Endothelial cell of umbilical vein (primary cell): ENCODE measurements around the gene TMC6. TPM values are rescaled to one million over a fixed set of nuclear protein-coding genes. Genes with fewer than 3 reads are reported as not detected.

Experiments used
- BruUV-seq: library from RNA; stranded (reverse); fragments of 400-500 nt; replicated peaks from 2 replicates; lab custom pipeline; 2021; lab: Mats Ljungman, UMichigan
- CTCF ChIA-PET: fragments of 300-600, 350-600 bp; sonication (Branson Sonifier 250); formaldehyde crosslinking; loops from one replicate; lab custom pipeline; 2021; ENCODE audit warnings: antibody characterized with exemption, inconsistent platforms; lab: Charles Lee
- POLR2A ChIA-PET: fragments of 300-600, 350-600 bp; sonication (Branson Sonifier 250); formaldehyde crosslinking; loops from one replicate; lab custom pipeline; 2021; ENCODE audit warnings: antibody characterized with exemption, inconsistent platforms; lab: Charles Lee
- DNase-seq: peaks from one replicate; pipeline ENCODE4 v3.0.0-alpha.2; 2011; ENCODE audit warnings: low read depth, low spot score
- FAIRE-seq: peaks from 2 replicates; lab custom pipeline; 2011; peaks lifted over from hg19 to GRCh38; lab: Jason Lieb, UNC
- H2AFZ ChIP-seq: 2 replicates; pipeline ENCODE4 v1.6.0; 2012; ENCODE audit warnings: low read depth, low read length, control low read depth, inconsistent platforms
- H3K27ac ChIP-seq: 2 replicates; pipeline ENCODE4 v1.5.1; 2011; ENCODE audit warnings: low read depth, mild to moderate bottlenecking, control low read depth, low read length, moderate library complexity; ENCODE audit not compliant: insufficient read depth
- H3K27me3 ChIP-seq, 2 experiments: 2 replicates each; pipeline versions ENCODE4 v1.6.0 to v1.6.1; 2011; ENCODE audit warnings: low read length in 2 of 2, mixed read lengths in 1 of 2; ENCODE audit not compliant: control insufficient read depth in 2 of 2, insufficient read depth in 2 of 2
- H3K36me3 ChIP-seq, 2 experiments: 2 replicates in 1 of 2; 3 replicates in 1 of 2; pipeline ENCODE4 v1.5.1; 2011; ENCODE audit warnings: low read length in 2 of 2, mild to moderate bottlenecking in 1 of 2, moderate library complexity in 1 of 2; ENCODE audit not compliant: control insufficient read depth in 2 of 2, insufficient read depth in 2 of 2; ENCODE audit errors: extremely low read depth in 1 of 2
- H3K4me1 ChIP-seq: 3 replicates; pipeline ENCODE4 v1.5.1; 2011; ENCODE audit warnings: mild to moderate bottlenecking, low read length; ENCODE audit not compliant: control insufficient read depth, insufficient read depth; ENCODE audit errors: extremely low read depth
- H3K4me2 ChIP-seq: 2 replicates; pipeline ENCODE4 v1.6.1; 2011; ENCODE audit warnings: low read length, control low read depth, mixed read lengths; ENCODE audit not compliant: insufficient read depth
- H3K4me3 ChIP-seq, 3 experiments: fragments of 200-600 bp in 1 of 3; sonication (generic), shearing (Covaris generic) in 1 of 3; replicated peaks in 1 of 3; 2 replicates each; pipeline ENCODE4 v1.5.1; 2011 to 2016; ENCODE audit warnings: control low read depth in 3 of 3, low read length in 3 of 3, mild to moderate bottlenecking in 2 of 3, inconsistent platforms in 1 of 3, low read depth in 1 of 3, moderate library complexity in 1 of 3; ENCODE audit not compliant: insufficient read depth in 1 of 3
- H3K79me2 ChIP-seq: 2 replicates; pipeline ENCODE4 v1.6.0; 2012; ENCODE audit warnings: low read length, inconsistent platforms; ENCODE audit not compliant: control insufficient read depth, insufficient read depth
- H3K9ac ChIP-seq: replicated peaks from 2 replicates; pipeline ENCODE3; 2011; ENCODE audit warnings: low read length, control low read depth; ENCODE audit not compliant: insufficient read depth; ENCODE audit errors: extremely low read depth
- H3K9me1 ChIP-seq: replicated peaks from 3 replicates; pipeline ENCODE4 v1.6.0; 2011; ENCODE audit warnings: mild to moderate bottlenecking, low read length; ENCODE audit not compliant: control insufficient read depth, insufficient read depth; ENCODE audit errors: extremely low read depth
- H3K9me3 ChIP-seq: replicated peaks from 2 replicates; pipeline ENCODE4 v1.5.1; 2012; ENCODE audit warnings: low read length, inconsistent platforms; ENCODE audit not compliant: control insufficient read depth, insufficient read depth
- H4K20me1 ChIP-seq: replicated peaks from 2 replicates; pipeline ENCODE3; 2011; ENCODE audit warnings: mild to moderate bottlenecking, low read length; ENCODE audit not compliant: control insufficient read depth, insufficient read depth; ENCODE audit errors: extremely low read depth
- EZH2 ChIP-seq: IDR thresholded peaks from 2 replicates; pipeline ENCODE4 v1.6.1; 2012; ENCODE audit warnings: borderline replicate concordance, low read depth, mild to moderate bottlenecking, moderate library complexity, low read length, inconsistent platforms; ENCODE audit not compliant: severe bottlenecking
- FOS ChIP-seq: IDR thresholded peaks from 2 replicates; pipeline ENCODE4 v1.6.1; 2011; ENCODE audit warnings: mild to moderate bottlenecking, low read length, moderate library complexity, borderline replicate concordance; ENCODE audit not compliant: insufficient read depth
- GATA2 ChIP-seq: IDR thresholded peaks from 2 replicates; pipeline ENCODE4 v1.7.0; 2011; ENCODE audit warnings: low read depth, mild to moderate bottlenecking, moderate library complexity, mixed read lengths, low read length; ENCODE audit not compliant: insufficient read length, insufficient read depth
- JUN ChIP-seq: IDR thresholded peaks from 2 replicates; pipeline ENCODE4 v1.6.1; 2011; ENCODE audit warnings: borderline replicate concordance, low read depth; ENCODE audit not compliant: insufficient read length, insufficient read depth
- MYC ChIP-seq: IDR thresholded peaks from one replicate; pipeline ENCODE4 v1.6.1; 2011; ENCODE audit warnings: mild to moderate bottlenecking, low read depth, low read length
- POLR2A ChIP-seq: IDR thresholded peaks from 2 replicates; pipeline ENCODE4 v1.6.1; 2012; ENCODE audit warnings: low read depth, mild to moderate bottlenecking, control low read depth, low read length
- POLR2AphosphoS5 ChIP-seq: IDR thresholded peaks from 2 replicates; pipeline ENCODE4 v1.6.1; 2012; ENCODE audit warnings: low read depth, mild to moderate bottlenecking, control low read depth, low read length, moderate library complexity; ENCODE audit not compliant: insufficient read depth
- dilution Hi-C: fragments of 300-500 bp; cut with MboI; formaldehyde crosslinking; loops from one replicate; pipeline ENCODE4 v1.15.0; 2019; ENCODE audit warnings: low sequenced_read_pairs; ENCODE audit not compliant: extremely low pct_ligation_motif_present
- intact Hi-C: fragments of 100-400 bp; cut with micrococcal nuclease; formaldehyde crosslinking; loops from one replicate; pipeline ENCODE4 v1.10.0; 2022
- polyA plus RNA-seq, 4 experiments: library from polyadenylated mRNA; depleted of rRNA in 3 of 4; stranded (reverse) in 3 of 4; unstranded in 1 of 4; fragments of >200 nt; gene quantifications; 2 replicates each; pipeline versions ENCODE4 v1.2.1 to v1.2.3, GENCODE V29; 2011 to 2012; ENCODE audit warnings: missing spikeins in 1 of 4
- small RNA-seq: library from RNA; depleted of rRNA; stranded (forward); fragments of <200 nt; gene quantifications from one replicate; pipeline ENCODE3, GENCODE V24; 2012; ENCODE audit warnings: low replicate concordance, low read depth; ENCODE audit not compliant: insufficient read depth, insufficient read length
- total RNA-seq: library from RNA; stranded (reverse); gene quantifications from 2 replicates; pipeline ENCODE4 v1.2.3, GENCODE V29; 2021
- TF ChIP-seq, protein P1 (sequence below), 2 donors: IDR thresholded peaks; 1 replicate in 1 of 2; 2 replicates in 1 of 2; pipeline ENCODE4 v1.5.1; 2011; ENCODE audit warnings: low read length in 2 of 2, mild to moderate bottlenecking in 2 of 2, moderate library complexity in 2 of 2, control low read depth in 1 of 2, inconsistent platforms in 1 of 2, low read depth in 1 of 2; ENCODE audit not compliant: insufficient read depth in 1 of 2; ENCODE audit errors: extremely low read depth in 1 of 2
- TF ChIP-seq, protein P2 (sequence below): IDR thresholded peaks from 2 replicates; pipeline ENCODE4 v1.6.1; 2011; ENCODE audit not compliant: insufficient read depth, insufficient read length

The TMC6 gene
- total and polyA plus RNA-seq, 2 donors (not counting 3 experiments of a cell fraction or from before 2014, with no cell fraction given) = 23.2 to 72.4 TPM

DNA sequence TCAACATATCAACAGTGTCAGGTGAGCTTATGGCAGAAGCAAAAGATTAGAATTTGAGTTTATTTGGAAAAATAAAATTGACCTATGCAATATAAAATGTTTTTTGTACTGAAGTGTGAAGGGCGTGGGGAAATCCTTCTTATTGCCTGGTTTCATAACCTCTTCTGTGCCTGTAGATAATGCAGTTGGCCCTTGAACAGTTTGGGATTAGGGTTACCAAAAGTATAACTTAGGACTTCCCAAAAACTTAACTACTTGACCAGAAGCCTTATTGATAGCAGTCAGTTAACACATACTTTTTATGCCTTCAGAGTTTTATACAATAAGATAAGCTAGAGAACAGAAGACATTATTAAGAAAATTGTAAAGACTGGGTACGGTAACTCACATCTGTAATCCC is 66.0 kb downstream of the TMC6 start:
- BruUV-seq = no TSS peak
- Histone ChIP-seq H3K79me2 (no peaks in the 10 kb centered on the region), H3K4me1 (peaks cover 17% of the 10 kb centered on the region), H3K9me1 (no peaks in the 10 kb centered on the region), H2AFZ (no peak overlapping the region), H4K20me1 (no peaks in the 10 kb centered on the region), H3K27me3 (no peaks in the 10 kb centered on the region), H3K4me2 (no peak overlapping the region), H3K36me3 (peaks cover 0 to 4% of the 10 kb centered on the region in 2 experiments), H3K9ac (no peak overlapping the region), H3K9me3 (no peaks in the 10 kb centered on the region), H3K4me3 (no peak overlapping the region), H3K27ac (no peak overlapping the region)
- ChIA-PET POLR2A (no interaction called here), CTCF (interaction anchor here (2.8 kb wide), 1 partner anchor 22 kb away, joined by 17 read pairs; no protein-coding TSS in a partner anchor)
- DNase-seq (no peak), FAIRE-seq (no peak)
- intact Hi-C loops = no loop called here
- TF ChIP-seq, protein P1, sequence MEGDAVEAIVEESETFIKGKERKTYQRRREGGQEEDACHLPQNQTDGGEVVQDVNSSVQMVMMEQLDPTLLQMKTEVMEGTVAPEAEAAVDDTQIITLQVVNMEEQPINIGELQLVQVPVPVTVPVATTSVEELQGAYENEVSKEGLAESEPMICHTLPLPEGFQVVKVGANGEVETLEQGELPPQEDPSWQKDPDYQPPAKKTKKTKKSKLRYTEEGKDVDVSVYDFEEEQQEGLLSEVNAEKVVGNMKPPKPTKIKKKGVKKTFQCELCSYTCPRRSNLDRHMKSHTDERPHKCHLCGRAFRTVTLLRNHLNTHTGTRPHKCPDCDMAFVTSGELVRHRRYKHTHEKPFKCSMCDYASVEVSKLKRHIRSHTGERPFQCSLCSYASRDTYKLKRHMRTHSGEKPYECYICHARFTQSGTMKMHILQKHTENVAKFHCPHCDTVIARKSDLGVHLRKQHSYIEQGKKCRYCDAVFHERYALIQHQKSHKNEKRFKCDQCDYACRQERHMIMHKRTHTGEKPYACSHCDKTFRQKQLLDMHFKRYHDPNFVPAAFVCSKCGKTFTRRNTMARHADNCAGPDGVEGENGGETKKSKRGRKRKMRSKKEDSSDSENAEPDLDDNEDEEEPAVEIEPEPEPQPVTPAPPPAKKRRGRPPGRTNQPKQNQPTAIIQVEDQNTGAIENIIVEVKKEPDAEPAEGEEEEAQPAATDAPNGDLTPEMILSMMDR (IDR thresholded peaks at IDR 0.05; ENCODE audit: extremely low read depth in 1 of 2, insufficient read depth in 1 of 2, low read depth in 1 of 2, low read length in 2 of 2) = no peak
- TF ChIP-seq FOS = no peak
- TF ChIP-seq POLR2AphosphoS5 = no peak
- TF ChIP-seq JUN = no peak
- no peak for TF ChIP-seq MYC
- TF ChIP-seq EZH2 = no peak
- TF ChIP-seq, protein P2, sequence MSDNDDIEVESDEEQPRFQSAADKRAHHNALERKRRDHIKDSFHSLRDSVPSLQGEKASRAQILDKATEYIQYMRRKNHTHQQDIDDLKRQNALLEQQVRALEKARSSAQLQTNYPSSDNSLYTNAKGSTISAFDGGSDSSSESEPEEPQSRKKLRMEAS = no peak
- TF ChIP-seq POLR2A = no peak
- TF ChIP-seq GATA2 = no peak
- dilution Hi-C loops = no loop called here

Small RNA genes within 50 kb of the gene (small RNA-seq; reads per million reads assigned to genes)
- gene RNU6-625P = not detected

Other genes starting within 250 kb of the TMC6 start
- gene TNRC6C, start 170.1 kb downstream of the TMC6 start, total RNA-seq = 17.5 and 20.4 TPM in 2 replicates
- 1.5 and 2.1 TPM in 2 replicates for gene TNRC6C, start 170.1 kb downstream of the TMC6 start, polyA plus RNA-seq
- gene TMC8, start 2.0 kb upstream of the TMC6 start, total RNA-seq = 0.99 and 1.3 TPM in 2 replicates
- gene TMC8, start 2.0 kb upstream of the TMC6 start, polyA plus RNA-seq = 0.07 and 0.16 TPM in 2 replicates
- not detected in 2 replicates for gene C17orf99, start 17.6 kb upstream of the TMC6 start, total RNA-seq
- not detected in 2 replicates for gene C17orf99, start 17.6 kb upstream of the TMC6 start, polyA plus RNA-seq
- 58.6 and 65.9 TPM in 2 replicates for gene SYNGR2, start 39.8 kb upstream of the TMC6 start, total RNA-seq
- 281 and 431 TPM in 2 replicates for gene SYNGR2, start 39.8 kb upstream of the TMC6 start, polyA plus RNA-seq
- gene TK1, start 58.3 kb upstream of the TMC6 start, total RNA-seq = 110 and 111 TPM in 2 replicates
- 159 and 174 TPM in 2 replicates for gene TK1, start 58.3 kb upstream of the TMC6 start, polyA plus RNA-seq
- gene AFMID, start 58.6 kb upstream of the TMC6 start, total RNA-seq = 33.5 and 46.3 TPM in 2 replicates
- gene AFMID, start 58.6 kb upstream of the TMC6 start, polyA plus RNA-seq = 39.0 and 42.9 TPM in 2 replicates
- 74.6 and 85.8 TPM in 2 replicates for gene BIRC5, start 85.5 kb upstream of the TMC6 start, total RNA-seq
- gene BIRC5, start 85.5 kb upstream of the TMC6 start, polyA plus RNA-seq = 26.3 and 32.8 TPM in 2 replicates
- 0.38 TPM in 1 of 2 replicates, not detected in the other for gene TMEM235, start 102.9 kb upstream of the TMC6 start, total RNA-seq
- gene TMEM235, start 102.9 kb upstream of the TMC6 start, polyA plus RNA-seq = 0.04 and 0.18 TPM in 2 replicates
- gene SOCS3, start 231.3 kb upstream of the TMC6 start, total RNA-seq = 13.6 and 14.3 TPM in 2 replicates
- gene SOCS3, start 231.3 kb upstream of the TMC6 start, polyA plus RNA-seq = 6.2 and 6.6 TPM in 2 replicates
- 55.6 and 66.0 TPM in 2 replicates for gene PGS1, start 249.9 kb upstream of the TMC6 start, total RNA-seq
- 48.4 and 50.8 TPM in 2 replicates for gene PGS1, start 249.9 kb upstream of the TMC6 start, polyA plus RNA-seq